Measurements from ENCODE around the gene GLMN.
A peak's percentile ranks its signal among the peaks of the same experiment; 100 is the strongest.
"Not testable (repeated sequence)": the region's sequence is repeated elsewhere in the genome, so short reads cannot be mapped to it uniquely, and the experiment has no call there.

Gene GLMN

DNA sequence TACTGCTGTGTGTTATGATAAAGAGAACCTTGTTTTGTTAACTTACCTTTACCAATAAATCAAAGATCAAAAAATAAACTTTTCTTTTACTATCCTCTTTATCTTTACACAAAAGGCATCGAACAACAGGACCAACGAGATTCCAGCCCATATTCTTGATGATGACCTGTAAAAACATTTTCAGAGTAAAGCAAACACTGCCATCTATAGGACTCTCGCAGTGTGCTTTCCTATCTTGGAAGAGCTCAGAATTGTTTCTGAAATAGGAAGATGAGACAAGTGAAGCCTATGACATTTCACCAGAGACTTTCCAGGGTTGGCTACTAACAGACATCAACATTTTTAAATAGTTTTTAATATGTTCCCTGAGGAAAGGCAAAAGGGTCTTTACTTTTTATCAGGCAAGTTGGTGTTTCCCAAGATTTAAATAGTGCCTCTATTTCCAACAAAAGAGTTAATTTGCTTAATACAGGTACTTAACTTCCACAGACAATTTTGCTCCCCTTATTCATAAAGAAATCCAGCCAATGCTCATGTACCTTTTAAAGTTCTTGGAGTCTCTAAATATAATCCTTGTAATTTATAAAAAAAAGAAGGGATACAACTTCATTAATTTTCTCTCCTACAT, 7.3 kb downstream of the GLMN start:
- DNase-seq (ENCODE audit: low read depth, low spot score): peak; percentile 1
- Histone ChIP-seq H3K36me3 (ENCODE audit: control insufficient read depth, insufficient read depth, low read length) (peaks cover 4% of the 10 kb centered on the region; the same call in 1 of the 2 replicates), H3K27me3 (ENCODE audit: control insufficient read depth, insufficient read depth, low read length) (no peaks in the 10 kb centered on the region)

DNA sequence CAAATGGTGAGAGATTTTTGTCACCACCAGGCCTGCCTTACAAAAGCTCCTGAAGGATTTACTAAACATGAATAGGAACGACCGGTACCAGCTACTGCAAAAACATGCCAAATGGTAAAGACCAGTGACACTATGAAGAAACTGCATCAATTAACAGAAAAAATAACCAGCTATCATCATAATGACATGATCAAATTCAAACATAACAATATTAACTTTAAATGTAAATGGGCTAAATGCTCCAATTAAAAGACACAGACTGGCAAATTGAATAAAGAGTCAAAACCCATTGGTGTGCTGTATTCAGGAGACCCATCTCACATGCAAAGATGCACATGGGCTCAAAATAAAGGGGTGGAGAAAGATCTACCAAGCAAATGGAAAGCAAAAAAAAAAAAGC, 17.4 kb downstream of the GLMN start:
- WGBS (ENCODE audit: insufficient coverage, insufficient read length): no CpG with 5 or more reads among the region's 2 CpGs

More for the DNA sequence above, 7.3 kb downstream of the GLMN start:
- no peak overlapping the region for H3K27ac ChIP-seq (ENCODE audit: low read length)
- no peak overlapping the region for H3K4me3 ChIP-seq (ENCODE audit: low read length)
- WGBS (ENCODE audit: insufficient coverage, insufficient read length): 100% methylated on average over 1 of the region's 3 CpGs
- H3K4me1 ChIP-seq (ENCODE audit: control insufficient read depth, insufficient read depth, low read length): no peaks in the 10 kb centered on the region
- no peaks in the 10 kb centered on the region for H3K9me3 ChIP-seq (ENCODE audit: control insufficient read depth, insufficient read depth, low read length)

DNA sequence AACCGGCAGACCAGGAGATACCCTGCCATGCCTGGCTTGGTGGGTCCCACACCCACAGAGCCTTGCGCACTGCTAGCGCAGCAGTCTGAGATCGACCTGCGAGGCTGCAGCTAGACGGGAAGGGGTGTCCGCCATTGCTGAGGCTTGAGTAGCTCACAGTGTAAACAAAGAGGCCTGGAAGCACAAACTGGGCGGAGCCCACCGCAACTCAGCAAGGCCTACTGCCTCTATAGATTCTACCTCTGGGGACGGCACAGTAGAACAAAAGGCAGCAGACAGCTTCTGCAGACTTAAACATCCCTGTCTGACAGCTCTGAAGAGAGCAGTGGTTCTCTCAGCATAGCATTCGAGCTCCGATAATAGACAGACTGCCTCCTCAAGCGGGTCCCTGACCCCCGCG, 19.0 kb downstream of the GLMN start:
- not testable (repeated sequence) for H3K36me3 ChIP-seq (ENCODE audit: control insufficient read depth, insufficient read depth, low read length); H3K4me3 ChIP-seq (ENCODE audit: low read length); H3K9me3 ChIP-seq (ENCODE audit: control insufficient read depth, insufficient read depth, low read length); DNase-seq (ENCODE audit: low read depth, low spot score); H3K27me3 ChIP-seq (ENCODE audit: control insufficient read depth, insufficient read depth, low read length); H3K27ac ChIP-seq (ENCODE audit: low read length); H3K4me1 ChIP-seq (ENCODE audit: control insufficient read depth, insufficient read depth, low read length)
- no CpG with 5 or more reads among the region's 15 CpGs for WGBS (ENCODE audit: insufficient coverage, insufficient read length)

More for the DNA sequence above, 17.4 kb downstream of the GLMN start:
- H3K27me3 ChIP-seq (ENCODE audit: control insufficient read depth, insufficient read depth, low read length); H3K36me3 ChIP-seq (ENCODE audit: control insufficient read depth, insufficient read depth, low read length); H3K27ac ChIP-seq (ENCODE audit: low read length); H3K9me3 ChIP-seq (ENCODE audit: control insufficient read depth, insufficient read depth, low read length); H3K4me3 ChIP-seq (ENCODE audit: low read length); H3K4me1 ChIP-seq (ENCODE audit: control insufficient read depth, insufficient read depth, low read length); DNase-seq (ENCODE audit: low read depth, low spot score): not testable (repeated sequence)

DNA sequence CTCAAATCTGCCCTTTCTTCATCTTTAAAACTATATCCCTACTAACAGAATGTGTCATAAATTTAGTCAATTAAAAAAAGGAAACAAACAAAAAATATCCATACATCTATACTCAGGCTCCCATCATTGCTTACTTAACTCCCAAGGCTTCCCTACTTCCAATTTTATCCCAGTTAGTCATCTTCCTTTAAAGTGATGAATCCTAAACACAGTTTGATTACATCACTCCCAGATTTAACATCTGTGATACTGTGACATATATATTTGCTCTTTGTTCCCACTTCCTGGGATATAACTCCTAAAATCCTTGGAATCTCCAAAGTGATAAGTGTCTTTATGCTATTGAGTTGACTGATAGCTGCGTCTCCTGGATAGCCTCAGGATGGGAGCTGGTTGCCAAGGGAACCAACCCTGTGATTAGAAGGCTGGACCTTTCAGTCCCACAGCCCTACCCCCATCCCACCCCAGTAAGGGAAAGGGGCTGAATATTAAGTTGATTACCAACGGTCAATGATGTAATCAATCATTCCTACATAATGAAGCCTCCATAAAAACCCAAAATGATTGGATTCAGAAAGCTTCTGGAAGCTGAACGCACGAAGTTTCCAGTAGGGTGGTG, 21.6 kb downstream of the GLMN start:
- Histone ChIP-seq H3K9me3 (ENCODE audit: control insufficient read depth, insufficient read depth, low read length) (no peaks in the 10 kb centered on the region), H3K36me3 (ENCODE audit: control insufficient read depth, insufficient read depth, low read length) (peaks cover 4% of the 10 kb centered on the region; the same call in 1 of the 2 replicates), H3K27ac (ENCODE audit: low read length) (no peak overlapping the region), H3K27me3 (ENCODE audit: control insufficient read depth, insufficient read depth, low read length) (no peaks in the 10 kb centered on the region), H3K4me1 (ENCODE audit: control insufficient read depth, insufficient read depth, low read length) (no peaks in the 10 kb centered on the region), H3K4me3 (ENCODE audit: low read length) (no peak overlapping the region)
- DNase-seq (ENCODE audit: low read depth, low spot score): no peak
- no CpG with 5 or more reads among the region's 4 CpGs for WGBS (ENCODE audit: insufficient coverage, insufficient read length)

DNA sequence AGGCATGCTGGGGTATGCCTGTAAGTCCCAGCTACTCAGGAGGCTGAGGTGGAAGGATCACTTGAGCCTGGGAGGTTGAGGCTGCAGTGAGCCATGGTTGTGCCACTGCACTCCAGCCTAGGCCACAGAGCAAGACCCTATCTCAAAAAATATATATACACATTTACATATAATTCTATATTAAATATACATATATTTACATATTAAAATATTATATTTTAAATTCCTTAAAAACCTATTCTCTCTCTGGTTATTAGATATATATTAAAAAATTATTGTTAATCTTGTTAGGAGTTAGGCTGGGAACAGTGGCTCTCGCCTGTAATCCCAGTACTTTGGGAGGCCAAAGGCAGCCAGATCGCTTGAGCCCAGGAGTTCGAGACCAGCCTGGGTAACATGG, 22.7 kb downstream of the GLMN start:
- Histone ChIP-seq H3K4me1 (ENCODE audit: control insufficient read depth, insufficient read depth, low read length) (no peaks in the 10 kb centered on the region), H3K4me3 (ENCODE audit: low read length) (no peak overlapping the region), H3K27me3 (ENCODE audit: control insufficient read depth, insufficient read depth, low read length) (no peaks in the 10 kb centered on the region), H3K36me3 (ENCODE audit: control insufficient read depth, insufficient read depth, low read length) (peaks cover 4% of the 10 kb centered on the region; the same call in 1 of the 2 replicates), H3K9me3 (ENCODE audit: control insufficient read depth, insufficient read depth, low read length) (no peaks in the 10 kb centered on the region), H3K27ac (ENCODE audit: low read length) (no peak overlapping the region)
- WGBS (ENCODE audit: insufficient coverage, insufficient read length): no CpG with 5 or more reads among the region's 3 CpGs
- DNase-seq (ENCODE audit: low read depth, low spot score): no peak

DNA sequence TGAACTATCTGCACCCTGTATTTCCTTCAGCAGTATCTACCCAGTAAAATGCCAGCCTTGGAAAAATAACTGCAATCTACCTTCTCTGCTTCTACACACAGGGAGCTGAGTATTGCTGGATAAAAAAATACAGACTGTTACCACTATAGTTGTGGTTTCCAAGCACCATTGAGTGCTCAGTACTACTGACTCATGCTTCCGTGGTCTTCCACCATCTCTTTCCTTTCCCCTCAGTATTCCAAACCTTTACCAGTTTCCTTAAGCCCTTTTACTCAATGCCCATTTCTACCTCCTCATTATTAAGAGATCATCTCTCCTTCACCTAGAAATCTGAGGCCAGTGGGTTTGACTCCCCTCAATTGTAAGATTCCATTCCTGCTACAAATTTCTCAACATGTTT, 23.8 kb downstream of the GLMN start:
- no peak overlapping the region for H3K4me3 ChIP-seq (ENCODE audit: low read length)
- DNase-seq (ENCODE audit: low read depth, low spot score): no peak
- no peak overlapping the region for H3K27ac ChIP-seq (ENCODE audit: low read length)
- H3K4me1 ChIP-seq (ENCODE audit: control insufficient read depth, insufficient read depth, low read length): no peaks in the 10 kb centered on the region
- no peaks in the 10 kb centered on the region for H3K9me3 ChIP-seq (ENCODE audit: control insufficient read depth, insufficient read depth, low read length)
- H3K36me3 ChIP-seq (ENCODE audit: control insufficient read depth, insufficient read depth, low read length): peaks cover 4% of the 10 kb centered on the region; the same call in 1 of the 2 replicates
- WGBS (ENCODE audit: insufficient coverage, insufficient read length): no CpG with 5 or more reads among the region's 1 CpG
- H3K27me3 ChIP-seq (ENCODE audit: control insufficient read depth, insufficient read depth, low read length): no peaks in the 10 kb centered on the region

GRCh38 chr1:92273039-92273438, 25.7 kb downstream of the GLMN start:
- Histone ChIP-seq H3K36me3 (ENCODE audit: control insufficient read depth, insufficient read depth, low read length) (no peaks in the 10 kb centered on the region), H3K4me1 (ENCODE audit: control insufficient read depth, insufficient read depth, low read length) (no peaks in the 10 kb centered on the region)
- WGBS (ENCODE audit: insufficient coverage, insufficient read length): no CpG with 5 or more reads among the region's 1 CpG

DNA sequence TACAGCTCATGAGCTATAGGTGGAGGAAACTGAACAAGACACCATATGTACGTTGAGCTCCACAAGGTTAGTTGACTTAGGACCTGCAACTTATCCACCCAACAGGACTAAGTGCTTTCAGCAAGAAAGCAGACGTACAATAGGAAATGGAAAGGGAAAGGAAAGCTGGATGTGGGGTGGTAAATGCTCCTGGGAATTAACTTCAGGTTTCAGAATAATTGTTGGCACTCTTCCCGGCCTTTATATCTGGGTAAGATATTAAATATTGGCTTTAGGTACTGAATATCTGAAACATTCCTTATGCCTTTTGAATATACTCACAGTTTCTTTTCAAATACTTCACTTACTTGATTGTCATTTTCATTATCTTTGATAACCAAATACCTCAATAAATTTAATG, 36.3 kb downstream of the GLMN start:
- no CpG with 5 or more reads among the region's 3 CpGs for WGBS (ENCODE audit: insufficient coverage, insufficient read length)
- DNase-seq (ENCODE audit: low read depth, low spot score): no peak
- no peak overlapping the region for H3K27ac ChIP-seq (ENCODE audit: low read length)
- peaks cover 3% of the 10 kb centered on the region; the same call in 1 of the 2 replicates for H3K36me3 ChIP-seq (ENCODE audit: control insufficient read depth, insufficient read depth, low read length)
- no peaks in the 10 kb centered on the region for H3K4me1 ChIP-seq (ENCODE audit: control insufficient read depth, insufficient read depth, low read length)
- H3K9me3 ChIP-seq (ENCODE audit: control insufficient read depth, insufficient read depth, low read length): no peaks in the 10 kb centered on the region
- no peak overlapping the region for H3K4me3 ChIP-seq (ENCODE audit: low read length)
- no peaks in the 10 kb centered on the region for H3K27me3 ChIP-seq (ENCODE audit: control insufficient read depth, insufficient read depth, low read length)

More at GRCh38 chr1:92273039-92273438, 25.7 kb downstream of the GLMN start:
- no peak for DNase-seq (ENCODE audit: low read depth, low spot score)
- H3K9me3 ChIP-seq (ENCODE audit: control insufficient read depth, insufficient read depth, low read length): no peaks in the 10 kb centered on the region
- no peak overlapping the region for H3K27ac ChIP-seq (ENCODE audit: low read length)
- no peak overlapping the region for H3K4me3 ChIP-seq (ENCODE audit: low read length)
- no peaks in the 10 kb centered on the region for H3K27me3 ChIP-seq (ENCODE audit: control insufficient read depth, insufficient read depth, low read length)

DNA sequence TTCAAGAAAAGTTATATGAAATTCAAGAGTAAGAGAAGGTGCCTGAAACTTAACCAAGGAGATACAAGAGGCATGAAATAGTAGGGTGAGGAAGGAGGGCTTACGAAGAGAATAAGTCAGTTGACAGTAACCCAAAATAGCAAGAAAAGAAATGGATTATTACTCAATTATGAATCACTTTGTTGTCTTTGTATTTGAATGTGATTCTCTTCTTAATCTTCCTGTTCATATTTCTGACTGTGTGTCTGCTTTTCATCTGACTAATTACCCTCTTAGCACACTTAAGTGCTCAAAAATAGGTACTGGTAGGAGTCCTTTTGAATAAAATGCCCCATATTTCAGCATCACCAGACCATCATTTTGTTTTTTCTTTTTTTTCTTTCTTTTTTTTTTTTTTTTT, 39.4 kb downstream of the GLMN start:
- Histone ChIP-seq H3K36me3 (ENCODE audit: control insufficient read depth, insufficient read depth, low read length) (peaks cover 3% of the 10 kb centered on the region; the same call in 1 of the 2 replicates), H3K9me3 (ENCODE audit: control insufficient read depth, insufficient read depth, low read length) (no peaks in the 10 kb centered on the region), H3K27ac (ENCODE audit: low read length) (no peak overlapping the region), H3K4me3 (ENCODE audit: low read length) (no peak overlapping the region), H3K4me1 (ENCODE audit: control insufficient read depth, insufficient read depth, low read length) (no peaks in the 10 kb centered on the region), H3K27me3 (ENCODE audit: control insufficient read depth, insufficient read depth, low read length) (no peaks in the 10 kb centered on the region)
- WGBS (ENCODE audit: insufficient coverage, insufficient read length): no CpG with 5 or more reads among the region's 1 CpG
- DNase-seq (ENCODE audit: low read depth, low spot score): no peak

DNA sequence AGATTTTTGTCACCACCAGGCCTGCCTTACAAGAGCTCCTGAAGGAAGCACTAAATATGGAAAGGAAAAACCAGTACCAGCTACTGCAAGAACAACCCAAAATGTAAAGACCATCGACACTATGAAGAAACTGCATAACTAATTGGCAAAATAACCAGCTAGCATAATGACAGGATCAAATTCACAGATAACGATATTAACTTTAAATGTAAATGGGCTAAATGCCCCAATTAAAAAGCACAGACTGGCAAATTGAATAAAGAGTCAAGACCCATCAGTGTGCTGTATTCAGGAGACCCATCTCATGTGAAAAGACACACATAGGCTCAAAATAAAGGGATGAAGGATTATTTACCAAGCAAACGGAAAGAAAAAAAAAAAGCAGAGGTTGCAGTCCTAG, 44.1 kb downstream of the GLMN start:
- not testable (repeated sequence) for H3K27ac ChIP-seq (ENCODE audit: low read length); H3K9me3 ChIP-seq (ENCODE audit: control insufficient read depth, insufficient read depth, low read length); DNase-seq (ENCODE audit: low read depth, low spot score); H3K4me3 ChIP-seq (ENCODE audit: low read length); H3K36me3 ChIP-seq (ENCODE audit: control insufficient read depth, insufficient read depth, low read length); H3K27me3 ChIP-seq (ENCODE audit: control insufficient read depth, insufficient read depth, low read length); H3K4me1 ChIP-seq (ENCODE audit: control insufficient read depth, insufficient read depth, low read length)
- WGBS (ENCODE audit: insufficient coverage, insufficient read length): no CpG with 5 or more reads among the region's 3 CpGs

DNA sequence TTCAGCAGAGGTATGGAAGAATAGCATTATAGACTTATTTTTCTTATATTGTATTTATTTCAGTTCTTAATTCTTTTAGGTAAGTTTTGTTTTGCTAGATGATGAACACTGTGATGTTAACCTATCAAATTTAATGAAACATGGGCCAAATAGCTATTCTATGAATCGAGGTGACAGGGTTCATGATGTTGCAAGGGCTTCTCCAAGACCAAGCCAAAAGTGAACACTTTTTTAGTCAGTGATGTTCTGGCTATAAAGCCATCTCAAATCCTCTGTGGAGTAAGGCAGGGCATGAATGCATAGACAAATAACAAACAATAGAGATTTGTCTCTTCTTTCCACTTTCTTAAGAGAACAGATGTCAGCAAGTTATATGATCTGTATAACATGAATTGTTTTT, 54.4 kb downstream of the GLMN start:
- no peak for DNase-seq (ENCODE audit: low read depth, low spot score)
- Histone ChIP-seq H3K4me3 (ENCODE audit: low read length) (no peak overlapping the region), H3K27ac (ENCODE audit: low read length) (no peak overlapping the region), H3K9me3 (ENCODE audit: control insufficient read depth, insufficient read depth, low read length) (no peaks in the 10 kb centered on the region), H3K4me1 (ENCODE audit: control insufficient read depth, insufficient read depth, low read length) (no peaks in the 10 kb centered on the region), H3K36me3 (ENCODE audit: control insufficient read depth, insufficient read depth, low read length) (no peaks in the 10 kb centered on the region), H3K27me3 (ENCODE audit: control insufficient read depth, insufficient read depth, low read length) (no peaks in the 10 kb centered on the region)
- WGBS (ENCODE audit: insufficient coverage, insufficient read length): no CpG with 5 or more reads among the region's 1 CpG

Measured in iPS DF 6.9 (cell line).